ENCODE measurements around the gene AGTRAP. TPM values are rescaled to one million over a fixed set of nuclear protein-coding genes. Genes with fewer than 3 reads are reported as not detected.

AGTRAP gene
- total RNA-seq, 1 donor from 2014 or later, result 13.8 TPM

DNA sequence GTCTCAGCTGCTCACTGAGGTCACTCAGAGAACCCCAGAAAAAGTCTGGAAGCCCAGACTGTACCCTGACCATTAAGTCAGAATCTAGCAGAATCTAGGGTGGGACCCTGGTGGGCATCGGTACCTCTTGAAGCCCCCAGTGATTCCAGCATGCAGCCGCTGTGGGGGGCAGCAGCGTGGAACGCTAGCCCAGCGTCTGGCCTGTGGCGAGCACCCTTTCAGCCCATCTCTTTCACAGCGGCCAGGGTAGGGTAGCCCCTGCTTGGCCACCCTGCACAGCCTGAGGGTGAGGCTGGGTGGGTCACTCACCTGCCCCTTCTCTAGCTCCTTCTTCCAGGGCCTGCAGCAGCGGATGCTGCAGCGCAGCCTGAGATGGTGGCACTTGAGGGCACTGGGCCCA is 42.4 kb downstream of the AGTRAP start:
- H3K9me3 Mint-ChIP-seq, result no peaks in the 10 kb centered on the region

GRCh38 chr1:11778844-11779623 is 43.1 kb downstream of the AGTRAP start:
- Mint-ChIP-seq H3K36me3 (ENCODE audit: low read depth) (no peaks in the 10 kb centered on the region), H3K27me3 (ENCODE audit: insufficient read depth) (peaks cover 6% of the 10 kb centered on the region), H3K4me3 (no peak overlapping the region), H3K9me3 (no peaks in the 10 kb centered on the region), H3K4me1 (ENCODE audit: low read depth) (no peaks in the 10 kb centered on the region), H3K27ac (no peak overlapping the region)
- DNase-seq (ENCODE audit: low spot score), result no peak
- intact Hi-C loops (cut with micrococcal nuclease), result no loop called here

More for the DNA sequence above, 42.4 kb downstream of the AGTRAP start:
- H3K4me3 Mint-ChIP-seq, result no peak overlapping the region
- no peak overlapping the region for H3K27ac Mint-ChIP-seq
- no peaks in the 10 kb centered on the region for H3K36me3 Mint-ChIP-seq (ENCODE audit: low read depth)
- H3K27me3 Mint-ChIP-seq (ENCODE audit: insufficient read depth), result peaks cover 6% of the 10 kb centered on the region
- DNase-seq (ENCODE audit: low spot score), result no peak
- no peaks in the 10 kb centered on the region for H3K4me1 Mint-ChIP-seq (ENCODE audit: low read depth)
- intact Hi-C loops (cut with micrococcal nuclease), result no loop called here

GRCh38 chr1:11779715-11780379 is 43.9 kb downstream of the AGTRAP start:
- DNase-seq (ENCODE audit: low spot score), result no peak
- peaks cover 4% of the 10 kb centered on the region for H3K27me3 Mint-ChIP-seq (ENCODE audit: insufficient read depth)
- no peaks in the 10 kb centered on the region for H3K9me3 Mint-ChIP-seq
- H3K4me3 Mint-ChIP-seq, result no peak overlapping the region
- H3K36me3 Mint-ChIP-seq (ENCODE audit: low read depth), result no peaks in the 10 kb centered on the region
- H3K27ac Mint-ChIP-seq, result no peak overlapping the region
- no peaks in the 10 kb centered on the region for H3K4me1 Mint-ChIP-seq (ENCODE audit: low read depth)
- intact Hi-C loops (cut with micrococcal nuclease), result no loop called here

DNA sequence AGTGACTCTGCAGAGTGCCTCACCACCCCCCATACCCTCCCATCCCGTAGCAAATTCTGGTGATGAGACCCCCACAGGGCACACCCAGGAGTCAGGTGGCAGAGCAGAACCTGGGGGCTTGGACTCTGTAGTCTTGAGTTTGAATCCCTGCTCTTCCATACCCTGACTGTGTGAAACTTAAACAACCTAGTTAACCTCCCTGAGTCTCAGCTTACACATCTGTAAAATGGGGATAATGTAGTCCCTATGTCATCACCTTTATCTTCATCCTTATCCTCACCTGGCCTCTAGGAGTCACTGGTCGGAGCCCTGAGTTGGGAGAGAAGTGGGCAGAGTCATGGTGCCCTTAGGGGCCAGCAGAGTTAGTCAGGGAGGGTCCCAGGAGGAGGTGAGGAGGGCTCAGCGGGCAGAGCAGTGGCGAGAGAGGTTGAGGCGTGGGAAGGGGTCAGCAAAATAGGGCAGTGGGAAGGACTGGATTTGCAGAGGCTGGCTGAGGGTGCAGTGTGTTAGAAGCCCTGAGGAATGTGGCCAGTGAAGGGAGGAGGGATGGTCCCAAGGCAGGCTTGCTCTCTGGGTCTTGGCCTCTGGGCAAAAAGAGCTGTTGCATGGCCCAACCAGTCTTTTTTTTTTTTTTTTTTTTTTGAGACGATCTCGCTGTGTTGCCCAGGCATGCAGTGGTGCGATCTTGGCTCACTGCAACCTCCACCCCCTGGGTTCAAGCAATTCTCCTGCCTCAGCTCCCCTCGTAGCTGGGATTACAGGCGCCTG is 44.6 kb downstream of the AGTRAP start:
- intact Hi-C loops (cut with micrococcal nuclease), result no loop called here
- H3K4me1 Mint-ChIP-seq (ENCODE audit: low read depth), result no peaks in the 10 kb centered on the region
- no peak for DNase-seq (ENCODE audit: low spot score)
- no peak overlapping the region for H3K27ac Mint-ChIP-seq
- H3K4me3 Mint-ChIP-seq, result no peak overlapping the region
- peaks cover 4% of the 10 kb centered on the region for H3K27me3 Mint-ChIP-seq (ENCODE audit: insufficient read depth)
- no peaks in the 10 kb centered on the region for H3K9me3 Mint-ChIP-seq
- no peaks in the 10 kb centered on the region for H3K36me3 Mint-ChIP-seq (ENCODE audit: low read depth)

GRCh38 chr1:11781297-11781696 is 45.4 kb downstream of the AGTRAP start:
- Mint-ChIP-seq H3K27ac (no peak overlapping the region), H3K4me3 (no peak overlapping the region), H3K27me3 (ENCODE audit: insufficient read depth) (peaks cover 4% of the 10 kb centered on the region), H3K9me3 (no peaks in the 10 kb centered on the region), H3K4me1 (ENCODE audit: low read depth) (no peaks in the 10 kb centered on the region), H3K36me3 (ENCODE audit: low read depth) (no peaks in the 10 kb centered on the region)
- intact Hi-C loops (cut with micrococcal nuclease), result no loop called here
- DNase-seq (ENCODE audit: low spot score), result no peak

DNA sequence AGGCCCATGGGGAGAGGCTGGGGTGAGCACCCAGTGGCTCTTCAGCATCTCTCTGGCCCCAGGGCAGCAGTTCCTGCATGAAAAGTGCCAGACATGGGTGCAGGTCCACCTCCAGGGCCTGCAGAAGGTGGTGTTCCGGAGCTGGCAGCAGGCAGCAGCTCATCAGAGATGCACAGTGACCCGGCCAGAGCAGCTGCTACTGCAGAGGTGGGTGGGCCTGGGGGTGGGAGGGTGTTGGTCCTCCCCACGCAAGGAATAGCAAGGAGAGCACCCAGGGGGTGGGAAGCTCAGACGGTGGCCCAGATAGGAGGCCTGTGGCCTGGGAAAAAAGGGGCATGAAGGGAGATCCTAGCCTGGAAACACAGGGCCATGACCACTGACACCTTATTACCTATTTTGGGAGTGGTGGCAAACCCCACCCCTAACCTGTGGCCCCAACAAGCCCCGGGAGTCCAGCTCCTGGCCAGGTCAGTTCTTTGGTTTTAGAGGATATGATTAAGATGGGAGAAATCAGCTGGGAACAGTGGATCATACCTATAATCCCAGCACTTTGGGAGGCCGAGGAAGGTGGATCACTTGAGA is 46.3 kb downstream of the AGTRAP start:
- H3K27ac Mint-ChIP-seq, result no peak overlapping the region
- no peak overlapping the region for H3K4me3 Mint-ChIP-seq
- H3K4me1 Mint-ChIP-seq (ENCODE audit: low read depth), result no peaks in the 10 kb centered on the region
- intact Hi-C loops (cut with micrococcal nuclease), result no loop called here
- H3K9me3 Mint-ChIP-seq, result no peaks in the 10 kb centered on the region
- no peaks in the 10 kb centered on the region for H3K27me3 Mint-ChIP-seq (ENCODE audit: insufficient read depth)
- no peak for DNase-seq (ENCODE audit: low spot score)
- no peaks in the 10 kb centered on the region for H3K36me3 Mint-ChIP-seq (ENCODE audit: low read depth)

DNA sequence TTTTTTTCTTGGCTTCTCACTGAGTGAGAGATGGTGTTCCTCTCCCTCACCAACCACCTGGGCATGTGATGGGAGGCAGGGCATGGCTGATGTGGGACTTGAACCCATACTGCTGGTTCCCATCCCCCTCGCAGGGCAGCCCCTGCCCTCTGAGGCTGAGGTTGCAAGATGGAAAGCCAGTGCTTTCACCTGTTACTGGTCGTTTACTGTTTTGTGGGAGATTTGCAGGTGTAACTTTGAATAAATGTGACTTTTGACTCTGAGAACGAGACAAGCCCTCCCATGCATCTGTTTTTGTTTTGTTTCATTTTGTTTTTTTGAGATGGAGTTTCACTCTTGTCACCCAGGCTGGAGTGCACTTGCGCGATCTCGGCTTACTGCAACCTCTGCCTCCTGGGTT is 47.6 kb downstream of the AGTRAP start:
- intact Hi-C loops (cut with micrococcal nuclease), result no loop called here
- DNase-seq (ENCODE audit: low spot score), result no peak
- Mint-ChIP-seq H3K4me3 (no peak overlapping the region), H3K9me3 (no peaks in the 10 kb centered on the region), H3K27me3 (ENCODE audit: insufficient read depth) (no peaks in the 10 kb centered on the region), H3K27ac (no peak overlapping the region), H3K4me1 (ENCODE audit: low read depth) (no peaks in the 10 kb centered on the region), H3K36me3 (ENCODE audit: low read depth) (no peaks in the 10 kb centered on the region)

DNA sequence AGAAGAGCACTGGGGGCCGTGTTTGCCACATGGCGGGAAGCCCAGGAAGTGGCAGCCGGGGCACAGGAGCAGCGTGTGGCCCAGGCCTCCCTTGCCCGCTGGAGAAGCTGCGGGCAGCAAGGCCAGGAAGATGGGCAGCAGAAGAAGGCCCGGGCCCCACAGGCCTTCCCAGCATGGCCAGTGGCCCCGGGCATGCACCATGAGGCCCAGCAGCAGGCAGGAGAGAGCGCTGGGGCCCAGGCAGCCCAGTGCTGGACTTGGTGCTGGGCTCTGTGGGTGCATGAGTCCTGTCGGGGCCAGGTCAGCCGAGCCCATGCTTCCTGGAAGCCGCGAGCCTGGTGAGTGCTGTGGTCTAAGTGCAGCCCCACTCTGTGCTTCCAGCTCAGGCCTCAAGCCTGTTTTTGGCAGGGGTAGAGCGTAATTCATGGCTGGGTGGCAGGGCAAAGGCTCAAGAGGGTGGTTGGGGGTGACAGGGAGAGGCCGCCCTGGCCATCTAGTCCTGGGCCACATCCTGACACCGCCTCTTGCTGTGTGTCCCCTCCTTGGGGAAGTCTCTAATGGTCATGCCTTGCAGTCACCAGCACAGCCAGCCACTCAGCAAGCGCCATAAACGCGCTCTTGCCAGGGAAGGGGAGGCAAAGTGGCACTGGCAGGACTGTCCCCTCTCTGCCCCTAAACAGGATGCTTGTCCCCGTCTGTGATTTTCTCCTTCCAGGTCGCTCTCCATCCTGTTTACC is 48.5 kb downstream of the AGTRAP start:
- intact Hi-C loops (cut with micrococcal nuclease), result no loop called here
- DNase-seq (ENCODE audit: low spot score), result no peak
- H3K9me3 Mint-ChIP-seq, result no peaks in the 10 kb centered on the region
- H3K4me1 Mint-ChIP-seq (ENCODE audit: low read depth), result no peaks in the 10 kb centered on the region
- no peaks in the 10 kb centered on the region for H3K27me3 Mint-ChIP-seq (ENCODE audit: insufficient read depth)
- no peaks in the 10 kb centered on the region for H3K36me3 Mint-ChIP-seq (ENCODE audit: low read depth)
- H3K4me3 Mint-ChIP-seq, result no peak overlapping the region
- H3K27ac Mint-ChIP-seq, result no peak overlapping the region

DNA sequence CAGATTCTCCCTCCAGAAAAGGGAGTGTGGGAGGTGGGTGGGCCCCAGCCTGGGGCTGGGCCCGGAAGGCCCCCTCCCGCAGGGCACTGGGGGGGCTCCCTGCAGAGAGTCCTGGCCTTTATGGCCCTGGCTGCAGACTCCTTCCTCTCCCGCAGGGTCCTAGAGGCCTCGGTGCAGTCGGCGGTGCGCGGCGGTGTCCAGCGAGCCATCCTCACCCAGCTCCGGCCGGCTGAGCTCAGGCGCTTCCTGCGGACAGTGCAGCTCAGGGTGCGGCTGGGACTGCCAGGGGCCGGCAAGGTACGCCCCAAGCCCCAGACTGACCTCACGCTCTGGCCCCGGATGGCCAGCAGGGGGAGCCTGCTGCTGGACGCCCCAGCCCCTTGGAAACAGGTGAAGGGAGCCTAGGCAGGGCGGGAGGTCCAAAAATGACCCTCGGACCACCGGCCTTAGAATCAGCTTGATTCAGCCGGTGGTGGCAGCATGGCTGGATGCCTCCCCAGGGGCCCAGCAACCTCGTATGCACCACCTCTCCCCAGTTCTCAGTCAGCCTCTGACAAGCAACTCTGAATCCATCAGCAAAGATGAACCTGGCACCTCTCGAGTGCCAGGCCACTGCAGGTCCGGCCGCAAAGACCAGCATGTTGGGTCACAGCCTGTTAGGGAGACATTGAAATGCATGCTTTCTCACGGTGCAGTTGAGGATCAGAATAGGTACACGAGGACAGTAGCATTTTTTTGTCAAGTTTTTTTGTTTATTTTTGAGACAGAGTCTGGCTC is 49.2 kb downstream of the AGTRAP start:
- no peak overlapping the region for H3K27ac Mint-ChIP-seq
- intact Hi-C loops (cut with micrococcal nuclease), result loop anchor here (1.0 kb wide), 1 partner anchor 20 kb away; the partner anchor contains the start of gene MTHFR
- no peaks in the 10 kb centered on the region for H3K27me3 Mint-ChIP-seq (ENCODE audit: insufficient read depth)
- H3K4me3 Mint-ChIP-seq, result no peak overlapping the region
- H3K9me3 Mint-ChIP-seq, result no peaks in the 10 kb centered on the region
- DNase-seq (ENCODE audit: low spot score), result peak; percentile 21
- H3K4me1 Mint-ChIP-seq (ENCODE audit: low read depth), result no peaks in the 10 kb centered on the region
- no peaks in the 10 kb centered on the region for H3K36me3 Mint-ChIP-seq (ENCODE audit: low read depth)

DNA sequence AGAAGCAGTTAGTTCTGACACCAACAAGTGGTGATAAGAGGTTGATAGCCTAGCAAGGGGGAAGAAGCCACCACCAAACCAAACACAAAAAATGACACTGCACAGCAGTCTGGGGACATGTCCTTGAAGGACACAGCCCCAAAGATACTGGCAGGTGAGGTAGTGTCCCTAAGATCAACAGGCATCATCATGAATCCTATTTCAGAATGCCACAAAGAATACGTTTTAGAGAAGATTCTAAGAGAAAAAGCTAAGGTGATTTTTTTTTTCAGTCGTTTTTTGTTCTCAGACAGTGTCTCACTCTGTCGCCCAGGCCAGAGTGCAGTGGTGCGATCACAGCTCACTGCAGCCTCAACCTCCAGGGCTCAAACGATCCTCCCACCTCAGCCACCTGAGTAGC is 50.2 kb downstream of the AGTRAP start:
- no peaks in the 10 kb centered on the region for H3K9me3 Mint-ChIP-seq
- no peak overlapping the region for H3K27ac Mint-ChIP-seq
- H3K36me3 Mint-ChIP-seq (ENCODE audit: low read depth), result peaks cover 4% of the 10 kb centered on the region
- H3K27me3 Mint-ChIP-seq (ENCODE audit: insufficient read depth), result no peaks in the 10 kb centered on the region
- DNase-seq (ENCODE audit: low spot score), result no peak
- H3K4me1 Mint-ChIP-seq (ENCODE audit: low read depth), result no peaks in the 10 kb centered on the region
- H3K4me3 Mint-ChIP-seq, result no peak overlapping the region
- intact Hi-C loops (cut with micrococcal nuclease), result no loop called here

DNA sequence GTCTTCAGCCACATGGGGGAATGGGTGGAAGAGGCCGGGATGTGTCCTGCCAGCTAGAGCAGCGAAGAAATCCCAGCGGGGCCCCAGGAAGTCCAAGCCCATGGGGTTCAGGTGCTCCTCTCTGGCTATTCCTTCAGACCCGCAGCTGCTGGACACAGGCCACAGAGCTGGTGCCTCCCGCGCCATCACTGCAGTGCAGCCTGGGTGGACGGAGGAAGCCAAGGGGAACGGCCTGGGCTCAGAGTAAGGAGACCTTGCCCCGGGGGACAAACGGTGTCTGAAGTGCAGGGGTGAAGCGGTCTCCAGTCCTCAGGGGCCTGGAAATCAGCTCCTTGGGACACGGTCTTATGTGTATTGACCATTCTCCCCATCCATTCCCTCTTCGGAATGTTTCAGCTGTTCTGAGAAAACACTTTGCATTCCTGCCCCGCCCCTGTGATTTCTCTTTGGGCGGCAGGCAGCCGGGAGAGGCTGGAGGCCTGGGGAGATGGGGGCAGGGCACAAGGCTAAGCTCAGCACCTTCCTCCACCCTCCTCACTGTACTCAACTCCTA is 51.4 kb downstream of the AGTRAP start:
- H3K27me3 Mint-ChIP-seq (ENCODE audit: insufficient read depth), result no peaks in the 10 kb centered on the region
- DNase-seq (ENCODE audit: low spot score), result no peak
- no peaks in the 10 kb centered on the region for H3K9me3 Mint-ChIP-seq
- H3K4me3 Mint-ChIP-seq, result no peak overlapping the region
- no peaks in the 10 kb centered on the region for H3K4me1 Mint-ChIP-seq (ENCODE audit: low read depth)
- no peak overlapping the region for H3K27ac Mint-ChIP-seq
- H3K36me3 Mint-ChIP-seq (ENCODE audit: low read depth), result peaks cover 14% of the 10 kb centered on the region
- intact Hi-C loops (cut with micrococcal nuclease), result no loop called here

All from activated T-helper 1 cell treated with anti-CD3 and anti-CD28 coated beads, Interleukin-12 subunit alpha, Interleukin-12 subunit beta, Interleukin-2, Interleukin-4 antibody, amounts not matched to agents 30 ng/mL and 10 ng/mL and 1 ng/mL, durations not matched to agents 14 hours and 24 hours and 36 hours (primary cell).